ENCODE results near the gene MAP7D1.
"Not testable (repeated sequence)": the region's sequence is repeated elsewhere in the genome, so short reads cannot be mapped to it uniquely, and the experiment has no call there.

Gene MAP7D1

DNA sequence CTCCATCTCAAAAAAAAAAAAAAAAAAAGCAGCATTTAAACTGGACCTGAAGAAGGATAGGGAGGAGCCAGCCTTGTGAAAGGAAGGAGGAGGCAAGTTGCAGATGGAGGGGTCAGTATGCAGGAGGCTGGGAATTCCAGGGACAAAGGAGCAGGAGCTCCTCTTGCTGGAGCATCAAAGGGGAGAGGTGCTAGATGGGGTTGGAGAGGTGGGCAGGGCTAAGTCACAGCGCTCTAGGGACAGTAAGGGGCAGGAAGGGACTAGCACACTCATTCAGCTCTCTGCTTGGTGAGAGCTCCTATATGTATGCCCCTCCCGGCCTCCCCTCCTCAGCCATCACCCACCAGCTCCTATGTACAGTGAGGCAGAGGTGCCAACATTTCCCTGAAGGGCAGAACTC, 26.8 kb downstream of the MAP7D1 start:
- TF ChIP-seq, protein P1, sequence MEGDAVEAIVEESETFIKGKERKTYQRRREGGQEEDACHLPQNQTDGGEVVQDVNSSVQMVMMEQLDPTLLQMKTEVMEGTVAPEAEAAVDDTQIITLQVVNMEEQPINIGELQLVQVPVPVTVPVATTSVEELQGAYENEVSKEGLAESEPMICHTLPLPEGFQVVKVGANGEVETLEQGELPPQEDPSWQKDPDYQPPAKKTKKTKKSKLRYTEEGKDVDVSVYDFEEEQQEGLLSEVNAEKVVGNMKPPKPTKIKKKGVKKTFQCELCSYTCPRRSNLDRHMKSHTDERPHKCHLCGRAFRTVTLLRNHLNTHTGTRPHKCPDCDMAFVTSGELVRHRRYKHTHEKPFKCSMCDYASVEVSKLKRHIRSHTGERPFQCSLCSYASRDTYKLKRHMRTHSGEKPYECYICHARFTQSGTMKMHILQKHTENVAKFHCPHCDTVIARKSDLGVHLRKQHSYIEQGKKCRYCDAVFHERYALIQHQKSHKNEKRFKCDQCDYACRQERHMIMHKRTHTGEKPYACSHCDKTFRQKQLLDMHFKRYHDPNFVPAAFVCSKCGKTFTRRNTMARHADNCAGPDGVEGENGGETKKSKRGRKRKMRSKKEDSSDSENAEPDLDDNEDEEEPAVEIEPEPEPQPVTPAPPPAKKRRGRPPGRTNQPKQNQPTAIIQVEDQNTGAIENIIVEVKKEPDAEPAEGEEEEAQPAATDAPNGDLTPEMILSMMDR (IDR thresholded peaks at IDR 0.05; ENCODE audit: low read depth, low read length, missing control alignments), result no peak
- H3K4me3 ChIP-seq (ENCODE audit: low read depth, low read length), result no peak overlapping the region
- no peak for DNase-seq (ENCODE audit: low read depth)

DNA sequence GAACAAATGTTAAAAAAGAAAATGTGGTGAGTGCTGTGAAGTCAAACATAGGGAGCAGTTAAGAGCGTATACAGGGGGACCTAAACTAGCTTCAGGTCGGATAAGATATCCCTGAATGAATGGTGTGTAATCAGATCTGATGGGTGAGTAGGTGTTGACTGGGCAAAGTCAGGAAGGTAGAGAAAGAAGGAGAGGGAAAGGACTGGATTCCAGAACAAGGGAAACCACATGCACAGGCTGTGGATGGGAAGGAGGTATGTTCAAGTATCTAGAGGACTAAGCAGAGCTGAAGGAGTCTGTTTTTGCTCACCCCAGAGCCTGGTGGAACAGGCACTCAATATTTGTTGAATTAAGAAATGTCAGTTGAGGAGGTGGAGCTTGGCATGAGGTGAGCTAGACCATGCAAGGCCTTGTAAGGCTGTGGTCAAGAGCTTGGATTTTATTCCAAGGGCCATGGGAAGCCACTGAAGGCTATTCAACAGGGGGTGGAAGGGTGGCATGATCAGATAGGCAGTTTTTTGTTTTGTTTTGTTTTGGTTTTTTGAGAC, 27.4 kb downstream of the MAP7D1 start:
- TF ChIP-seq, protein P1 (IDR thresholded peaks at IDR 0.05; ENCODE audit: low read depth, low read length, missing control alignments), result no peak
- DNase-seq (ENCODE audit: low read depth), result no peak
- H3K4me3 ChIP-seq (ENCODE audit: low read depth, low read length), result no peak overlapping the region

DNA sequence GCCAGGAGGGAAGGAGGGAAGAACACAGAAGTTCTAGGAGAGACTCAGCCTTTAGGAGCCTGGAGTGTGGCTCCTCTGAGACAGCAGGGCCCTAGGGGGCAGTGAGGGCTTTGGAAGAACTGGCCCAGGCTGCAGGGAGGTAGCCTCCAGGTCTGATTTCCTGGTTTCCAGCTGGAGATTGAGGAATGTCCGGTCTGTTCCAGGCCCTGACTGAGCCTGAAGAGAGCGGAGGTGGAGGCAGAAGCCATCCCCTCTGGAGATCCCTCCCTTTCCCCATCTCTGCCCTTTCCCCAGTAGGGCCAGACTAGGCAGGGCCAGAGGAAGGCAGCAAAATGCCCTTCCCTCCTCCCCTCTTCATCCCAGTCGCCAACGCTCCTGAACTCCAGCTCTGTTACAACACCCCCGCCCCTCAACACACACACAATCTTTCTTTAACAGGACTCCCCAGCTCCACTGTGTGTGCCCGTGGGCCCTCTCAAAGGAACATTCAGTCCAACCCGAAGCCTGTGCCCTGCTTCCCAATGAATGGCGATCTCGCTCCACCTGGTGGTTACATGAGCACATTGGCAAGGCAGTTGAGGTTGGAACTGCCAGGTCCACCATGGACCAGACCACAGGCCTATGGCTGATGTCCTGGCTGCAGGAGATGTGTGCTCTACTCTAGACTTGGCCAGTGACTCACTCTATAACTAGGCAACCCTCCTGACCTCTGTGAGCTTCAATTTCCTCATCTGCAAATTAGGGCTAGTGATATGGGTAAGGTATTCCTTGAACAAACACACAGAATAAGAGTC, 32.0 kb downstream of the MAP7D1 start:
- H3K4me3 ChIP-seq (ENCODE audit: low read depth, low read length), result no peak overlapping the region
- TF ChIP-seq, protein P1 (IDR thresholded peaks at IDR 0.05; ENCODE audit: low read depth, low read length, missing control alignments), result peak; percentile 92

DNA sequence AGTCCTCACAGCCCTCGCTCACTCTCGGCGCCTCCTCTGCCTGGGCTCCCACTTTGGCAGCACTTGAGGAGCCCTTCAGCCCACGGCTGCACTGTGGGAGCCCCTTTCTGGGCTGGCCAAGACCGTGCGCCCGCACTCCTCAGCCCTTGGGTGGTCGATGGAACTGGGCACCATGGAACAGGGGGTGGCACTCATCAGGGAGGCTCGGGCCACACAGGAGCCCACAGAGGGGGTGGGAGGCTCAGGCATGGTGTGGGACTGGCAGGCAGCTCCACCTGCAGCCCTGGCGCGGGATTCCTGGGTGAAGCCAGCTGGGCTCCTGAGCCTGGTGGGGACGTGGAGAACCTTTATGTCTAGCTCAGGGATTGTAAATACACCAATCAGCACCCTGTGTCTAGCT, 40.8 kb downstream of the MAP7D1 start:
- not testable (repeated sequence) for H3K4me3 ChIP-seq (ENCODE audit: low read depth, low read length); DNase-seq (ENCODE audit: low read depth)

More for the DNA sequence above, 32.0 kb downstream of the MAP7D1 start:
- peak; percentile 53 for DNase-seq (ENCODE audit: low read depth)

DNA sequence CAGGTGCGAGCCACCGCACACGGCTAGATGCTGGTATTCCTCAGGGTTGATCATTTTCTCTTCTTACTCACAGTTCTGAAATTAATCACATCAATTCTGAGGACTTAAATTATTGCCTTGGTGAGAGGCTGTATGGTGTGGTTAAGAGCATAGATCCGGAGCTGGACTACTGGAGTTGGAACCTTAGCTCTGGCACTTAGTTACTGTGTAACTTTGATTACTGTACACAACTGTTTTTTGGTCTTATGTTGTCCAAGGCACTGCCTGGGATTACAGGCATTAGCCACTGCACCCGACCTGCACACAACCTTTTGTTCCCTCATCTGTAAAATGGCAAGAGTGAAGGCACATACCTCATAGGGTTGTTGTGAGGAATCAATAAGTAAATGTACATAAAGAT, 42.7 kb downstream of the MAP7D1 start:
- TF ChIP-seq, protein P1 (IDR thresholded peaks at IDR 0.05; ENCODE audit: low read depth, low read length, missing control alignments), result no peak
- no peak for DNase-seq (ENCODE audit: low read depth)

DNA sequence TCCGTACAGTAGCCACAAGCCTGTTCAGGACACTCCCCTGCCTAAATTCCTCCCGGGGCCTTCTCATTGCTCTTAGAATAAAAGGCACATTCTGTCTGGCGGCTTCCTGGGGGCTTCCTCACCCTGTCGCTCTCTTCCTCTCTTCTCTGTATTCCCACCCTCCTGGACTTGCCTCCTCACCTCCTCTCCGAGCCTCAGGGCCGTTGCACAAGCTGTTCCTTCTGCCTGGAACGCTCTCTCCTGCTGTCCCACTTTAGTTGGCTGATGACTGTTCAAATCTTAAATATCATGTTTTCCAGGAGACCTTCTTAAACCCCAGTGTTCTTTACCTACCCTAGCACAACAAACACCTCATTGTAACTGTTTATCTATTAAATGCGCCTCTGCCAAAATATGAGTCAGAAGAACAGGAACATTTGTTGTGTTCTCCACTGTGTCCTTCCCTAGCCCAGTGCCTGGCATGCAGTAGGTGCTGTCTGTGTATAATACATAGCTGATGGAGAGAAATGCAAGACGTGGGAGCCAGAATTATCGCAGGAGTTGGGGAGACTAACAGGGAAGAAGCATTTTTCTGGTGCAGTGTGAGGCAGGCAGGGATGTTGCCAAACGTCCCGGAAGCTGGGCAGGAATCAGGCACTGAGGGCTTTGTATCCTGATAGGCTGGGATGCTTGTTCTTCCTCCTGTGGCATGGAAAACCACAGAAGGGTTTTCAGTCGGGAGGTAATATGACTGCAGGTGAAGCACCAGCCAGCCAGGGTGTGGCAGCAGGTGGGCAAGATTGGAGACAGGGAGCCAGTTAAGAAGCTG, 44.2 kb downstream of the MAP7D1 start:
- TF ChIP-seq, protein P1 (IDR thresholded peaks at IDR 0.05; ENCODE audit: low read depth, low read length, missing control alignments), result no peak
- no peak for DNase-seq (ENCODE audit: low read depth)
- H3K4me3 ChIP-seq (ENCODE audit: low read depth, low read length), result no peak overlapping the region

More for the DNA sequence above, 42.7 kb downstream of the MAP7D1 start:
- no peak overlapping the region for H3K4me3 ChIP-seq (ENCODE audit: low read depth, low read length)

DNA sequence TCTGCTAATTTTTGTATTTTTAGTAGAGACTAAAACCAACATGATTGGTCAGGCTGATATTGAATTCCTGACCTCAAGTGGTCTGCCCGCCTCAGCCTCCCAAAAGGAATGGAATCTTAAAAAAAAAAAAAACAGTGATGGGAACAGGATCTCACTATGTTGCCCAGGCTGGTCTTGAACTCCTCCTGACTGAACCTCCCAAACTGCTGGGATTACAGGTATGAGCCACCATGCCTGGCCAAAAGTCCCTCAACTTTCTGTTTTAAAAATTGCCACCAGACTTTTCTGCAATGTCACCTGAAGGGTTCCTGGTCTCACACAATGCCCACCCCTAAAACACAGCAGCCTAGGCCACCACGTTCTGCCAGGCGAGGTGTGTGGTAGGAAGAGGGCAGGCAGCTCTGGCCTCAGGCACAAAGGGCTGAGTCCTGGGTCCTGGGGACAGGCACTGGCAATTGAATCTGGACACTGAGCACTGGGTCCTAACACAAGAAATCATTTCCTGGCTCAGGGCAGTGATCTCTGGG, 47.1 kb downstream of the MAP7D1 start:
- TF ChIP-seq, protein P1 (IDR thresholded peaks at IDR 0.05; ENCODE audit: low read depth, low read length, missing control alignments), result no peak
- no peak for DNase-seq (ENCODE audit: low read depth)
- no peak overlapping the region for H3K4me3 ChIP-seq (ENCODE audit: low read depth, low read length)

Measured in GM12864 (cell line).